ENCODE measurements around the gene THRA. TPM values are rescaled to one million over a fixed set of nuclear protein-coding genes. Genes with fewer than 3 reads are reported as not detected.

The THRA gene
- total RNA-seq, 1 experiment from 2014 or later, result 10.1 TPM

DNA sequence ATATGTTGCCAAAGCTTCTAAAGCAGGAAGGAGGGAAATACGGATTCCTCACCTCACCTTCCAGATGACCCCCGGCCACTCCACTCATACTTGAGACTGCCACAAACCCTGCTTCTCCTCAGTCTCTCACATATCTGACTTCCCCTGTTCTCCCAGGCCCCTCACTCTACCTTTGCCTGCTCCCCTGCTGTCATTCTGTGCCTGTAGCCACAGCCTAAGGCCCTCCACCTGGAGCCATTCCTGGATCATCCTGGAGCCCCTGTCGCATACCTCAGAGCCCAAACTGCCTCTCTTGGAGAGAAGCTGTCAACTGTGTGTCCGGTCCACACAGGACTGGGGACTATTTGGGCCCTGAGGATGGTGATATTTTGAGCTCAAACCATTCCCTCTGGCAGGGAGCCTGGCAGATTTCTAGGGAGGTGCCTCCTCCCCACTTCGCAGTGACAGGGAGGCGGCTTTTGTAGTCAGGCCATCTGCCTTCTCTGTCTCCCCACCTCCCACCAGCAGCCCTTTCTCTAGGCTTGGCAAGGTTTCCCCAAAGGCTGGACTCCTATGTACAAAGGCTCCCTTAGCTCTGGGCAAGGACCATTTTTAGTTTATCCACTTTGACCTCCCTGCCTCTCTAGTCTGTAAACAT lies 6.3 kb upstream of the THRA start:
- TF ChIP-seq, protein P1, sequence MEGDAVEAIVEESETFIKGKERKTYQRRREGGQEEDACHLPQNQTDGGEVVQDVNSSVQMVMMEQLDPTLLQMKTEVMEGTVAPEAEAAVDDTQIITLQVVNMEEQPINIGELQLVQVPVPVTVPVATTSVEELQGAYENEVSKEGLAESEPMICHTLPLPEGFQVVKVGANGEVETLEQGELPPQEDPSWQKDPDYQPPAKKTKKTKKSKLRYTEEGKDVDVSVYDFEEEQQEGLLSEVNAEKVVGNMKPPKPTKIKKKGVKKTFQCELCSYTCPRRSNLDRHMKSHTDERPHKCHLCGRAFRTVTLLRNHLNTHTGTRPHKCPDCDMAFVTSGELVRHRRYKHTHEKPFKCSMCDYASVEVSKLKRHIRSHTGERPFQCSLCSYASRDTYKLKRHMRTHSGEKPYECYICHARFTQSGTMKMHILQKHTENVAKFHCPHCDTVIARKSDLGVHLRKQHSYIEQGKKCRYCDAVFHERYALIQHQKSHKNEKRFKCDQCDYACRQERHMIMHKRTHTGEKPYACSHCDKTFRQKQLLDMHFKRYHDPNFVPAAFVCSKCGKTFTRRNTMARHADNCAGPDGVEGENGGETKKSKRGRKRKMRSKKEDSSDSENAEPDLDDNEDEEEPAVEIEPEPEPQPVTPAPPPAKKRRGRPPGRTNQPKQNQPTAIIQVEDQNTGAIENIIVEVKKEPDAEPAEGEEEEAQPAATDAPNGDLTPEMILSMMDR (conservative IDR thresholded peaks at IDR 0.05), result no peak
- H3K27me3 Mint-ChIP-seq (ENCODE audit: low read depth), result peaks cover 14% of the 10 kb centered on the region
- Histone ChIP-seq H4K5ac (ENCODE audit: insufficient read length, low read depth, low read length) (no peak overlapping the region), H3K56ac (ENCODE audit: insufficient read length, low read depth, low read length) (no peak overlapping the region), H3K79me1 (ENCODE audit: insufficient read depth, low read depth, low read length, poor library complexity, severe bottlenecking) (peaks cover 3% of the 10 kb centered on the region), H3K4ac (ENCODE audit: low read depth, low read length) (no peak overlapping the region), H4K91ac (ENCODE audit: insufficient read length, low read depth, low read length) (peak overlapping the region; percentile 23), H3K4me1 (ENCODE audit: insufficient read depth, low read length) (no peaks in the 10 kb centered on the region; the same call in 1 of the 2 replicates), H2BK20ac (ENCODE audit: low read depth, low read length, poor library complexity, severe bottlenecking) (no peak overlapping the region), H3K9ac (ENCODE audit: extremely low read depth, insufficient read length, low read length) (no peak overlapping the region), H2BK12ac (ENCODE audit: insufficient read length, low read depth, low read length) (no peak overlapping the region), H3K23me2 (ENCODE audit: insufficient read length, low read depth, low read length, poor library complexity, severe bottlenecking) (no peaks in the 10 kb centered on the region), H2BK5ac (ENCODE audit: insufficient read length, low read length) (no peak overlapping the region), H2BK120ac (ENCODE audit: low read depth, low read length, poor library complexity, severe bottlenecking) (no peak overlapping the region), H3K79me2 (ENCODE audit: insufficient read depth, low read length) (no peaks in the 10 kb centered on the region), H3K27ac (ENCODE audit: insufficient read length, low read depth, low read length) (no peak overlapping the region), H3K23ac (ENCODE audit: insufficient read length, low read depth, low read length) (no peak overlapping the region), H3K14ac (ENCODE audit: insufficient read depth, low read length) (no peak overlapping the region), H3T11ph (ENCODE audit: low read length) (no peak overlapping the region), H3K9me3 (ENCODE audit: control insufficient read depth, low read depth, low read length) (no peaks in the 10 kb centered on the region), H2BK15ac (ENCODE audit: low read depth, low read length) (no peak overlapping the region), H4K8ac (replicated peaks; ENCODE audit: insufficient read length, low read depth, low read length) (no peak overlapping the region), H2AK5ac (ENCODE audit: insufficient read length, low read length) (no peak overlapping the region), H3K27me3 (ENCODE audit: insufficient read depth, low read length) (no peaks in the 10 kb centered on the region), H3K18ac (ENCODE audit: insufficient read length, low read depth, low read length) (no peak overlapping the region), H4K20me1 (ENCODE audit: control insufficient read depth, insufficient read depth, insufficient read length) (no peaks in the 10 kb centered on the region), H2AFZ (ENCODE audit: low read length) (no peak overlapping the region), H3K4me2 (ENCODE audit: insufficient read depth, insufficient read length, low read length) (no peak overlapping the region)
- H3K4me3 Mint-ChIP-seq, result no peak overlapping the region; a peak in 1 of 5 replicates
- no CpG with 5 or more reads among the region's 6 CpGs for WGBS (ENCODE audit: extremely low coverage, insufficient read length, low lambda C conversion rate)
- no peak for DNase-seq
- H3K9me3 Mint-ChIP-seq, result no peaks in the 10 kb centered on the region
- H3K27ac Mint-ChIP-seq, result no peak overlapping the region
- peaks cover 24 to 48% of the 10 kb centered on the region in 2 experiments for H3K4me1 Mint-ChIP-seq
- peaks cover 7 to 17% (median 17%) of the 10 kb centered on the region in 3 experiments for H3K36me3 Mint-ChIP-seq (ENCODE audit: insufficient read depth in 1 of 3, low read depth in 3 of 3)
